Gastroesophageal sphincter (tissue), 3 donors: Measurements from ENCODE around the gene BICD1.

ENCODE experiments used
- EP300 ChIP-seq: sonication (generic); formaldehyde crosslinking; IDR thresholded peaks from one replicate; pipeline ENCODE4 v1.6.1; 2017; ENCODE audit warnings: antibody characterized with exemption, mild to moderate bottlenecking
- POLR2A ChIP-seq, 2 donors: fragments of 450-650 bp; IDR thresholded peaks; one replicate each; pipeline ENCODE4 v1.6.1; 2017; ENCODE audit warnings: antibody characterized with exemption in 2 of 2, mild to moderate bottlenecking in 2 of 2, moderate library complexity in 1 of 2
- TF ChIP-seq, protein P1 (sequence below), 4 experiments: fragments of 200-600 bp in 2 of 4; fragments of 450-650 bp in 2 of 4; sonication (generic) in 1 of 4; IDR thresholded peaks; one replicate each; pipeline ENCODE4 v1.5.1; 2017 to 2019; ENCODE audit warnings: antibody characterized with exemption in 4 of 4, mild to moderate bottlenecking in 2 of 4, moderate library complexity in 2 of 4

DNA sequence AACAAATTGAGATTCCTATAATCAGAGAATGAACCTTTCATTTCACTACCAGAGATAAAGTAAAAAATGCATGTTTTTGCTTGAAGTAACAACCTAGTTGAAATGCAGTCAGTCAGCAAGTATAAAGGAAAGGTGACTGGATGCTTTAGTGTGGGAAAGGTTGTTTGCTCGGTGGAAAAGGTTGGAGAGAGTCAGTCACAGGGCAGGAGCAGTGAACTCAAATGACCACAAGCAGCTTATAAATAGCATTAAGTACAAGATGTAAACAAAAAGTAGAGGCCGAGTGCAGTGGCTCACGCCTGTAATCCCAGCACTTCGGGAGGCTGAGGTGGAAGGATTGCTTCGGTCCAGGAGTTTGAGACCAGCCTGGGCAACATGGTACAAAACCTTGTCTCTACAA lies 194.6 kb downstream of the BICD1 start:
- TF ChIP-seq, protein P1, sequence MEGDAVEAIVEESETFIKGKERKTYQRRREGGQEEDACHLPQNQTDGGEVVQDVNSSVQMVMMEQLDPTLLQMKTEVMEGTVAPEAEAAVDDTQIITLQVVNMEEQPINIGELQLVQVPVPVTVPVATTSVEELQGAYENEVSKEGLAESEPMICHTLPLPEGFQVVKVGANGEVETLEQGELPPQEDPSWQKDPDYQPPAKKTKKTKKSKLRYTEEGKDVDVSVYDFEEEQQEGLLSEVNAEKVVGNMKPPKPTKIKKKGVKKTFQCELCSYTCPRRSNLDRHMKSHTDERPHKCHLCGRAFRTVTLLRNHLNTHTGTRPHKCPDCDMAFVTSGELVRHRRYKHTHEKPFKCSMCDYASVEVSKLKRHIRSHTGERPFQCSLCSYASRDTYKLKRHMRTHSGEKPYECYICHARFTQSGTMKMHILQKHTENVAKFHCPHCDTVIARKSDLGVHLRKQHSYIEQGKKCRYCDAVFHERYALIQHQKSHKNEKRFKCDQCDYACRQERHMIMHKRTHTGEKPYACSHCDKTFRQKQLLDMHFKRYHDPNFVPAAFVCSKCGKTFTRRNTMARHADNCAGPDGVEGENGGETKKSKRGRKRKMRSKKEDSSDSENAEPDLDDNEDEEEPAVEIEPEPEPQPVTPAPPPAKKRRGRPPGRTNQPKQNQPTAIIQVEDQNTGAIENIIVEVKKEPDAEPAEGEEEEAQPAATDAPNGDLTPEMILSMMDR (IDR thresholded peaks at IDR 0.05): no peak
- no peak for TF ChIP-seq POLR2A (IDR thresholded peaks at IDR 0.05)
- TF ChIP-seq EP300: no peak
